HG03558 (cell line): Measurements from ENCODE around the gene SYNPO.

Experiments used
- ATAC-seq: cut with Tn5 transposase; IDR thresholded peaks from one replicate; pipeline ENCODE4 v1.9.1; 2021; ENCODE audit warnings: moderate number of reproducible peaks; ENCODE audit not compliant: unreplicated experiment; ENCODE audit errors: extremely low read depth

Gene SYNPO

GRCh38 chr5:150653762-150654556 is 13.5 kb downstream of the SYNPO start:
- ATAC-seq: no peak

GRCh38 chr5:150655221-150655620 is 14.8 kb downstream of the SYNPO start:
- ATAC-seq: no peak

- peak; percentile 53 for ATAC-seq
These were observed 16.0 kb downstream of the SYNPO start for GRCh38 chr5:150656191-150657132.

- no peak for ATAC-seq
These were observed 17.7 kb downstream of the SYNPO start for GRCh38 chr5:150658121-150658520.

GRCh38 chr5:150658699-150659265 is 18.3 kb downstream of the SYNPO start:
- ATAC-seq: no peak

- ATAC-seq: no peak
These were observed 19.1 kb downstream of the SYNPO start for GRCh38 chr5:150659360-150660107.

- ATAC-seq: no peak
These were observed 19.8 kb downstream of the SYNPO start for GRCh38 chr5:150660108-150660831.

GRCh38 chr5:150661086-150661485 is 20.6 kb downstream of the SYNPO start, which contains the start of gene MYOZ3:
MYOZ3 (plus strand) TSS chr5:150661251; CDS start chr5:150662942, 1,691 bp downstream.
- no peak for ATAC-seq

GRCh38 chr5:150661821-150662596 is 21.5 kb downstream of the SYNPO start:
- ATAC-seq: no peak

GRCh38 chr5:150662731-150663516 is 22.5 kb downstream of the SYNPO start:
- ATAC-seq: no peak

GRCh38 chr5:150663936-150664335 is 23.5 kb downstream of the SYNPO start:
- ATAC-seq: no peak

GRCh38 chr5:150665044-150665443 is 24.6 kb downstream of the SYNPO start:
- no peak for ATAC-seq

GRCh38 chr5:150670275-150670947 is 30.0 kb downstream of the SYNPO start:
- ATAC-seq: no peak

- no peak for ATAC-seq
These were observed 30.5 kb downstream of the SYNPO start for GRCh38 chr5:150670948-150671310.

GRCh38 chr5:150671509-150672236 is 31.2 kb downstream of the SYNPO start:
- ATAC-seq: no peak

- no peak for ATAC-seq
These were observed 31.9 kb downstream of the SYNPO start for GRCh38 chr5:150672237-150672883.
